Right atrium auricular region (tissue), 2 donors: ENCODE data around the gene SORBS1. TPM values are rescaled to one million over a fixed set of nuclear protein-coding genes. Genes with fewer than 3 reads are reported as not detected.

Experiments used
- DNase-seq: peaks from one replicate; pipeline ENCODE4 v3.0.0-alpha.2; 2019; ENCODE audit warnings: low spot score
- H3K27ac ChIP-seq, 2 donors: fragments of 200-600 bp; sonication (generic); 1 replicate in 1 of 2; 2 replicates in 1 of 2; pipeline ENCODE4 v1.5.1; 2016 to 2019
- H3K27me3 ChIP-seq, 2 donors: fragments of 200-600 bp; sonication (generic); one replicate each; pipeline versions ENCODE4 v1.5.1 to v1.6.0; 2017 to 2019
- H3K36me3 ChIP-seq: fragments of 200-600 bp; sonication (generic); one replicate; pipeline ENCODE4 v1.5.1; 2016
- H3K4me1 ChIP-seq, 2 donors: fragments of 200-600 bp; sonication (generic); one replicate each; pipeline versions ENCODE4 v1.5.1 to v1.6.0; 2017 to 2019
- H3K4me3 ChIP-seq, 2 donors: fragments of 200-600 bp; sonication (generic); 1 replicate in 1 of 2; 2 replicates in 1 of 2; pipeline ENCODE4 v1.5.1; 2017 to 2019; ENCODE audit warnings: mild to moderate bottlenecking in 1 of 2, moderate library complexity in 1 of 2
- H3K9me3 ChIP-seq, 2 donors: fragments of 200-600 bp; sonication (generic); one replicate each; pipeline ENCODE4 v1.5.1; 2019
- total RNA-seq, 2 donors: library from RNA; depleted of rRNA; stranded (reverse); fragments of >200 nt; gene quantifications; one replicate each; pipeline ENCODE4 v1.1.0, GENCODE V29; 2016
- TF ChIP-seq, protein P1 (sequence below), 2 donors: fragments of 200-600 bp; sonication (generic); IDR thresholded peaks; one replicate each; pipeline ENCODE4 v1.5.1; 2019; ENCODE audit warnings: antibody characterized with exemption in 2 of 2

Gene SORBS1
- total RNA-seq, 2 donors from 2014 or later, result 742 to 815 TPM

DNA sequence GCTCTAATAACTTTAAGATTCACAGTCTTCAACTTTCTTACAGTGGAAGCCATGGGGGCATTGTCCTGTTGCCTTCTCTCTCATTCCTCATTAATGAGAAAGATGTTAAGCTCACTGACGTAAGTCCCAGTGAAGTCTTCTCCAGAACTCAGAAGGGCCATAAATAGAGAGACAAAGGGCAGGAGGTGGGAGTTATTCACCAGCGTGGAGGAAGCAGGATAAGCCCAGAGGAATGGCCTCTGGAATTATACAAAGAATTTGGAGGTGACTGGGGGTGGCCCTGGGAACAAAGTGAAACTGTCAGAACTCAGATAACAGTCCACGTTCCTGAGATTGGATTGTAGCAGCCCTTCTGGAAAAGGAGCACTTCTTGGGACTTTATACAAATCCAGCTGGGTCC, 52.4 kb downstream of the SORBS1 start:
- Histone ChIP-seq H3K4me1 (peaks cover 0 to 96% of the 10 kb centered on the region in 2 donors), H3K4me3 (peak overlapping the region in 1 of 2 donors; percentile 8), H3K36me3 (no peaks in the 10 kb centered on the region), H3K27me3 (no peaks in the 10 kb centered on the region), H3K9me3 (no peaks in the 10 kb centered on the region), H3K27ac (peak overlapping the region; percentile 82 to 92)
- no peak for DNase-seq
- TF ChIP-seq, protein P1, sequence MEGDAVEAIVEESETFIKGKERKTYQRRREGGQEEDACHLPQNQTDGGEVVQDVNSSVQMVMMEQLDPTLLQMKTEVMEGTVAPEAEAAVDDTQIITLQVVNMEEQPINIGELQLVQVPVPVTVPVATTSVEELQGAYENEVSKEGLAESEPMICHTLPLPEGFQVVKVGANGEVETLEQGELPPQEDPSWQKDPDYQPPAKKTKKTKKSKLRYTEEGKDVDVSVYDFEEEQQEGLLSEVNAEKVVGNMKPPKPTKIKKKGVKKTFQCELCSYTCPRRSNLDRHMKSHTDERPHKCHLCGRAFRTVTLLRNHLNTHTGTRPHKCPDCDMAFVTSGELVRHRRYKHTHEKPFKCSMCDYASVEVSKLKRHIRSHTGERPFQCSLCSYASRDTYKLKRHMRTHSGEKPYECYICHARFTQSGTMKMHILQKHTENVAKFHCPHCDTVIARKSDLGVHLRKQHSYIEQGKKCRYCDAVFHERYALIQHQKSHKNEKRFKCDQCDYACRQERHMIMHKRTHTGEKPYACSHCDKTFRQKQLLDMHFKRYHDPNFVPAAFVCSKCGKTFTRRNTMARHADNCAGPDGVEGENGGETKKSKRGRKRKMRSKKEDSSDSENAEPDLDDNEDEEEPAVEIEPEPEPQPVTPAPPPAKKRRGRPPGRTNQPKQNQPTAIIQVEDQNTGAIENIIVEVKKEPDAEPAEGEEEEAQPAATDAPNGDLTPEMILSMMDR (IDR thresholded peaks at IDR 0.05), result no peak

DNA sequence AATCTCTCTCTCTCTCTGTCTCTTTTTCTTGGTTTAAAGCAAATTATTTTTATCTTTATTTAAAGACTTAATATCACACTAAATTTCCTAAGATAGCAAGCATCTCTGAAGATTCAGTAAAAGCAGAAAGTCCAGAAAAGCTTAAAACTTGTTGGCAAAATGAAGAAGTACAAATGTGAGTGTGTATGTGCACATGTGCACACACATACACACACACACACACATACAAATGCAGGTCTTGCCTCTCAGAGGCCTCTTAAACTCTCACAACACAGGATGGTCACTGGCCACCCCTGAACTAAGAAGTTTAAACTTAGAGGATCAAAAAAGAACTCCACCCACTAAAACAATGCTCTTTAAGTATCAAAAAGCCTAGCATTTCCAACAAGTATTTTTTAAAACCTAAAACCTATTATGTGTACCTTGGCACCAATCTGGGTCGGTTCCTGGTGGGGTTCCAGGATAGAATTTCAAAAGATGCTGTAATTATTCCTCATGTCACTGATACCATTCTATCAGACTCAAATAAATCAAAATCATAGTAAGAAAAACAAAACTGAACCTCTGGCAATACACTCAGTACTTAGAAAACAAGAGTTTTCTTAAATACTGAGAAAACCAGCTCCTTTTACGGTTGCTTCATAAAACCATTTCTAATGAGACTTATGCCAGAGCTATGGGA, 55.0 kb downstream of the SORBS1 start:
- no peak for DNase-seq
- H3K4me1 ChIP-seq, result peaks cover 0 to 96% of the 10 kb centered on the region in 2 donors
- peaks cover 6% of the 10 kb centered on the region for H3K36me3 ChIP-seq
- no peak overlapping the region for H3K4me3 ChIP-seq
- no peaks in the 10 kb centered on the region for H3K9me3 ChIP-seq
- H3K27me3 ChIP-seq, result no peaks in the 10 kb centered on the region
- H3K27ac ChIP-seq, result peak overlapping the region; percentile 82 to 92
- TF ChIP-seq, protein P1 (IDR thresholded peaks at IDR 0.05), result no peak

DNA sequence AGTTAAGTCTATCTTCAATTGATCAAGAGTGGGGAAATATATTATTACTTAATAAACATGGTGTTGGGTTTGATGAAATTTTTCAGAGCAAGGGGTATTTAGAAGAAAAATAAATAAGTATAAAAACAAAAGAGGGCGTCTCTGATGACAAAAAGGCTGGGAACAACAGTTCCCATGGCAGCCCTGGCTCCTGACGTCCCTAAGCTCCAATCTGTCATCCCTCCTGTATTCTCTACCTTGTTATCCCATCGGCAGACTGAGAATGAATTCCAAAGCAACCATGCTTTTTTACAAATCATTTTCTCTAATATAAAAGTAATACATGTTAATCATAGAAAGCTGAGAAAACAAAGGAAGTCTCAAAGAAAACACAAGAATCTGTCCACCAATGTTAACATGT, 55.5 kb downstream of the SORBS1 start:
- Histone ChIP-seq H3K4me3 (no peak overlapping the region), H3K27me3 (no peaks in the 10 kb centered on the region), H3K27ac (peak overlapping the region; percentile 82 to 92), H3K9me3 (no peaks in the 10 kb centered on the region), H3K36me3 (peaks cover 11% of the 10 kb centered on the region), H3K4me1 (peaks cover 0 to 98% of the 10 kb centered on the region in 2 donors)
- DNase-seq, result no peak
- TF ChIP-seq, protein P1 (IDR thresholded peaks at IDR 0.05), result no peak

- no peak overlapping the region for H3K4me3 ChIP-seq
- H3K36me3 ChIP-seq, result peaks cover 11% of the 10 kb centered on the region
- peaks cover 0 to 100% of the 10 kb centered on the region in 2 donors for H3K4me1 ChIP-seq
- no peaks in the 10 kb centered on the region for H3K9me3 ChIP-seq
- no peak for DNase-seq
- TF ChIP-seq, protein P1 (IDR thresholded peaks at IDR 0.05), result no peak
- no peaks in the 10 kb centered on the region for H3K27me3 ChIP-seq
- H3K27ac ChIP-seq, result peak overlapping the region; percentile 82 to 92
Measured at GRCh38 chr10:95505084-95505610, 56.0 kb downstream of the SORBS1 start.

GRCh38 chr10:95504246-95504691, 56.9 kb downstream of the SORBS1 start:
- DNase-seq, result no peak
- H3K27me3 ChIP-seq, result no peaks in the 10 kb centered on the region
- no peaks in the 10 kb centered on the region for H3K9me3 ChIP-seq
- H3K4me1 ChIP-seq, result peaks cover 0 to 100% of the 10 kb centered on the region in 2 donors
- peaks cover 11% of the 10 kb centered on the region for H3K36me3 ChIP-seq
- TF ChIP-seq, protein P1 (IDR thresholded peaks at IDR 0.05), result no peak
- H3K4me3 ChIP-seq, result no peak overlapping the region
- H3K27ac ChIP-seq, result peak overlapping the region; percentile 82 to 92
